Subcutaneous adipose tissue (tissue), 4 donors: ENCODE measurements around the gene VOPP1. TPM values are rescaled to one million over a fixed set of nuclear protein-coding genes. Genes with fewer than 3 reads are reported as not detected.

Source experiments
- CTCF ChIP-seq: fragments of 450-650 bp; IDR thresholded peaks from one replicate; pipeline ENCODE4 v1.5.1; 2016; ENCODE audit warnings: low read depth, mild to moderate bottlenecking, control low read depth, antibody characterized with exemption, moderate library complexity
- total RNA-seq, 4 donors: library from RNA; depleted of rRNA; stranded (reverse); fragments of >200 nt; gene quantifications; one replicate each; pipeline ENCODE4 v1.1.0, GENCODE V29; 2016

Gene VOPP1
- total RNA-seq, 4 donors from 2014 or later = 36.9 to 60.5 (median 46.1) TPM

- no peak for TF ChIP-seq CTCF
Measured at GRCh38 chr7:55526770-55527169, 45.5 kb downstream of the VOPP1 start.

GRCh38 chr7:55526329-55526728, 46.0 kb downstream of the VOPP1 start:
- TF ChIP-seq CTCF = no peak

GRCh38 chr7:55524558-55525310, 47.6 kb downstream of the VOPP1 start:
- TF ChIP-seq CTCF = no peak

- TF ChIP-seq CTCF = no peak
Measured at GRCh38 chr7:55523366-55523765, 48.9 kb downstream of the VOPP1 start.

- TF ChIP-seq CTCF = no peak
Measured at GRCh38 chr7:55521917-55522902, 50.1 kb downstream of the VOPP1 start.

GRCh38 chr7:55521512-55521911, 50.8 kb downstream of the VOPP1 start:
- no peak for TF ChIP-seq CTCF
